ENCODE measurements around the gene FBLN5. TPM values are rescaled to one million over a fixed set of nuclear protein-coding genes. Genes with fewer than 3 reads are reported as not detected.

FBLN5 gene
- polyA plus RNA-seq, 3 donors, result 0.16 TPM; not detected in 2

DNA sequence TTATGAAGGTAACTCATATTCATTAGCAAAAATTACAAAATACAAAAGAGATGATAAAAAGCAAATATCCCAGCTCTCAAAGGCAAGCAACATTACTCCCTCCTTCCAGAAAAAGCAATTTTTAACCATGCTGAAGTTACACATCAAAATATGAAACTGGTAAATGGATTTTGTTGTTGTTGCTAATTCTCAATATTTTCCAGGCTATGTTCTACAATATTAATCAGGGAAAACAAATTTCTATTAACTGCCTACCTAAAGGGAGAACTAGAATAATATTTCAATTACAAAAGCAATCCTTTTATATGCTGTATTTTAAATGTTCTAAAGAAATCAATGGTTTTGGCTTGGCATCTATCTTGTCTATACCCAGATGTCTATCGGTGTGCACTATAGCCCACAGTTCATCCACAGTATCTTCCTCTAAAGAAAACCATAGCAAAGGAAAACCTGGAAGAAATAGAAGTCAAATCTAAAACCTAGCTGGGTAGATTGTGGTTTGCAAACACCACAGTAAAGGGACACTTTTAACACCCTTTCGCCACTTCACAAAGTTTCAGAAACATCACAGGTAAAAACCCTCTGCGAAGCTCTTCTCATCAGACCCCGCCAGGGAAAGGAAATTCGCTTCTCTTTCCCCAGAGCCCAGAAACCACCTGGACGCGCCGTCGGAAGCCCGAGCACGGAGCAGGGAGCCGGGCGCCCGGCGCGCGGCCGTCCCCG lies 112.1 kb downstream of the FBLN5 start:
- H3K9me3 Mint-ChIP-seq, result peaks cover 0 to 6% (median 2%) of the 10 kb centered on the region in 7 donors
- no peaks in the 10 kb centered on the region for H4K20me1 ChIP-seq (ENCODE audit: insufficient read depth, low read length)
- DNase-seq, result no peak
- no peaks in the 10 kb centered on the region for H3K79me2 ChIP-seq (ENCODE audit: insufficient read depth, low read length)
- no peaks in the 10 kb centered on the region for H3K36me3 ChIP-seq (replicated peaks in 1 of 2; ENCODE audit: control insufficient read depth in 1 of 2, insufficient read depth in 2 of 2, low read length in 2 of 2)
- no peak overlapping the region for H3K27ac ChIP-seq (ENCODE audit: low read depth in 1 of 2, low read length in 2 of 2)
- peaks cover 46 to 56% (median 50%) of the 10 kb centered on the region in 3 donors for H3K27me3 Mint-ChIP-seq (ENCODE audit: low read depth in 3 of 3)
- H2AFZ ChIP-seq (ENCODE audit: insufficient read depth, low read depth, low read length, poor library complexity, severe bottlenecking), result peak overlapping the region; percentile 67
- peaks cover 42 to 67% of the 10 kb centered on the region in 2 donors for H3K27me3 ChIP-seq (ENCODE audit: control insufficient read depth in 2 of 2, insufficient read depth in 2 of 2, low read length in 2 of 2)
- 7% methylated on average over 18 of the region's 19 CpGs for WGBS (ENCODE audit: insufficient coverage)
- intact Hi-C loops (cut with micrococcal nuclease), result no loop called here
- H3K4me3 ChIP-seq (replicated peaks in 1 of 3; ENCODE audit: low read depth in 2 of 3, low read length in 3 of 3), result no peak overlapping the region
- no peak overlapping the region for H3K9ac ChIP-seq (ENCODE audit: insufficient read depth, low read length, poor library complexity, severe bottlenecking)
- peak overlapping the region; percentile 77 for H3K4me2 ChIP-seq (replicated peaks; ENCODE audit: extremely low read depth, low read length, poor library complexity, severe bottlenecking)
- no peak overlapping the region for H3K27ac Mint-ChIP-seq
- peaks cover 7% of the 10 kb centered on the region for H3K4me1 Mint-ChIP-seq
- H3K36me3 Mint-ChIP-seq, result no peaks in the 10 kb centered on the region
- peak overlapping the region in 1 of 2 donors; percentile 63 for H3K4me3 Mint-ChIP-seq
- TF ChIP-seq, protein P1, sequence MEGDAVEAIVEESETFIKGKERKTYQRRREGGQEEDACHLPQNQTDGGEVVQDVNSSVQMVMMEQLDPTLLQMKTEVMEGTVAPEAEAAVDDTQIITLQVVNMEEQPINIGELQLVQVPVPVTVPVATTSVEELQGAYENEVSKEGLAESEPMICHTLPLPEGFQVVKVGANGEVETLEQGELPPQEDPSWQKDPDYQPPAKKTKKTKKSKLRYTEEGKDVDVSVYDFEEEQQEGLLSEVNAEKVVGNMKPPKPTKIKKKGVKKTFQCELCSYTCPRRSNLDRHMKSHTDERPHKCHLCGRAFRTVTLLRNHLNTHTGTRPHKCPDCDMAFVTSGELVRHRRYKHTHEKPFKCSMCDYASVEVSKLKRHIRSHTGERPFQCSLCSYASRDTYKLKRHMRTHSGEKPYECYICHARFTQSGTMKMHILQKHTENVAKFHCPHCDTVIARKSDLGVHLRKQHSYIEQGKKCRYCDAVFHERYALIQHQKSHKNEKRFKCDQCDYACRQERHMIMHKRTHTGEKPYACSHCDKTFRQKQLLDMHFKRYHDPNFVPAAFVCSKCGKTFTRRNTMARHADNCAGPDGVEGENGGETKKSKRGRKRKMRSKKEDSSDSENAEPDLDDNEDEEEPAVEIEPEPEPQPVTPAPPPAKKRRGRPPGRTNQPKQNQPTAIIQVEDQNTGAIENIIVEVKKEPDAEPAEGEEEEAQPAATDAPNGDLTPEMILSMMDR (IDR thresholded peaks at IDR 0.05), result no peak
- no peaks in the 10 kb centered on the region for H3K9me3 ChIP-seq (replicated peaks in 1 of 2; ENCODE audit: control insufficient read depth in 1 of 2, insufficient read depth in 1 of 2, low read length in 2 of 2)
- peaks cover 10 to 15% of the 10 kb centered on the region in 2 donors for H3K4me1 ChIP-seq (ENCODE audit: control insufficient read depth in 1 of 2, insufficient read depth in 2 of 2, low read length in 2 of 2)

DNA sequence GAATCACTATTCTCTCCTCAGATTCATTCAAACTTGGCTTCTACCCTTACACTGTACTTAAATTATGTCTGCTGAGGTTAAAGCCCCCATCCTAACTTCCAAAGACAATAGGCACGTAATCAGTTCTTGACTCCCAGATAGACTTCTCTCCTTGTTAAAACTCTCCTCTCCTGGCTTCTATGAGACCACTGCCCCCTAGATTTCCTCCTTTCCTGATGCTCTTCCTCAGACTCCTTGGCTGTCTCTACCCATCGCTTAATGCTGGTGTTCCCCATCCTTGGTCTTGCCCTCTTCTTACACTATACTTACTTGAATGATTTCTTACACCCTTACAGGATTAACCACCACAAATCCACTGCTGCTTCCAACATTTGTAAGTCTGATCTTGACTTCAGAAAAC lies 112.9 kb downstream of the FBLN5 start:
- Mint-ChIP-seq H3K4me1 (peaks cover 7% of the 10 kb centered on the region), H3K27me3 (ENCODE audit: low read depth in 3 of 3) (peaks cover 46 to 56% (median 49%) of the 10 kb centered on the region in 3 donors), H3K36me3 (no peaks in the 10 kb centered on the region), H3K27ac (no peak overlapping the region), H3K9me3 (peaks cover 0 to 6% (median 0%) of the 10 kb centered on the region in 7 donors), H3K4me3 (peak overlapping the region in 1 of 2 donors; percentile 67)
- Histone ChIP-seq H4K20me1 (ENCODE audit: insufficient read depth, low read length) (no peaks in the 10 kb centered on the region), H3K27ac (ENCODE audit: low read depth in 1 of 2, low read length in 2 of 2) (no peak overlapping the region), H3K9me3 (replicated peaks in 1 of 2; ENCODE audit: control insufficient read depth in 1 of 2, insufficient read depth in 1 of 2, low read length in 2 of 2) (no peaks in the 10 kb centered on the region), H2AFZ (ENCODE audit: insufficient read depth, low read depth, low read length, poor library complexity, severe bottlenecking) (no peak overlapping the region), H3K4me3 (replicated peaks in 1 of 3; ENCODE audit: low read depth in 2 of 3, low read length in 3 of 3) (no peak overlapping the region), H3K4me2 (replicated peaks; ENCODE audit: extremely low read depth, low read length, poor library complexity, severe bottlenecking) (no peak overlapping the region), H3K36me3 (replicated peaks in 1 of 2; ENCODE audit: control insufficient read depth in 1 of 2, insufficient read depth in 2 of 2, low read length in 2 of 2) (no peaks in the 10 kb centered on the region), H3K79me2 (ENCODE audit: insufficient read depth, low read length) (no peaks in the 10 kb centered on the region), H3K27me3 (ENCODE audit: control insufficient read depth in 2 of 2, insufficient read depth in 2 of 2, low read length in 2 of 2) (peaks cover 42 to 67% of the 10 kb centered on the region in 2 donors), H3K9ac (ENCODE audit: insufficient read depth, low read length, poor library complexity, severe bottlenecking) (no peak overlapping the region), H3K4me1 (ENCODE audit: control insufficient read depth in 1 of 2, insufficient read depth in 2 of 2, low read length in 2 of 2) (peaks cover 10 to 15% of the 10 kb centered on the region in 2 donors)
- 90% methylated on average over 2 of the region's 2 CpGs for WGBS (ENCODE audit: insufficient coverage)
- no peak for DNase-seq
- TF ChIP-seq, protein P1 (IDR thresholded peaks at IDR 0.05), result no peak
- intact Hi-C loops (cut with micrococcal nuclease), result no loop called here

Data from CD14-positive monocyte (primary cell).